IPS-15b (cell line): ENCODE results near the gene PPWD1.

Source experiments
- H3K27me3 ChIP-seq: one replicate; pipeline ENCODE4 v1.6.1; 2013; ENCODE audit warnings: low read length; ENCODE audit not compliant: control insufficient read depth, insufficient read depth
- H3K36me3 ChIP-seq: one replicate; pipeline ENCODE4 v1.6.1; 2013; ENCODE audit warnings: low read length; ENCODE audit not compliant: control insufficient read depth, insufficient read depth
- H3K4me1 ChIP-seq: one replicate; pipeline ENCODE4 v1.6.1; 2013; ENCODE audit warnings: mild to moderate bottlenecking, low read length; ENCODE audit not compliant: control insufficient read depth, insufficient read depth
- H3K4me3 ChIP-seq: one replicate; pipeline ENCODE4 v1.5.1; 2013; ENCODE audit warnings: low read depth, low read length
- H3K9ac ChIP-seq: one replicate; pipeline ENCODE4 v1.6.1; 2013; ENCODE audit warnings: low read depth, mild to moderate bottlenecking, low read length
- H3K9me3 ChIP-seq: one replicate; pipeline ENCODE4 v1.6.1; 2013; ENCODE audit warnings: mild to moderate bottlenecking, low read length; ENCODE audit not compliant: control insufficient read depth, insufficient read depth

PPWD1 gene

DNA sequence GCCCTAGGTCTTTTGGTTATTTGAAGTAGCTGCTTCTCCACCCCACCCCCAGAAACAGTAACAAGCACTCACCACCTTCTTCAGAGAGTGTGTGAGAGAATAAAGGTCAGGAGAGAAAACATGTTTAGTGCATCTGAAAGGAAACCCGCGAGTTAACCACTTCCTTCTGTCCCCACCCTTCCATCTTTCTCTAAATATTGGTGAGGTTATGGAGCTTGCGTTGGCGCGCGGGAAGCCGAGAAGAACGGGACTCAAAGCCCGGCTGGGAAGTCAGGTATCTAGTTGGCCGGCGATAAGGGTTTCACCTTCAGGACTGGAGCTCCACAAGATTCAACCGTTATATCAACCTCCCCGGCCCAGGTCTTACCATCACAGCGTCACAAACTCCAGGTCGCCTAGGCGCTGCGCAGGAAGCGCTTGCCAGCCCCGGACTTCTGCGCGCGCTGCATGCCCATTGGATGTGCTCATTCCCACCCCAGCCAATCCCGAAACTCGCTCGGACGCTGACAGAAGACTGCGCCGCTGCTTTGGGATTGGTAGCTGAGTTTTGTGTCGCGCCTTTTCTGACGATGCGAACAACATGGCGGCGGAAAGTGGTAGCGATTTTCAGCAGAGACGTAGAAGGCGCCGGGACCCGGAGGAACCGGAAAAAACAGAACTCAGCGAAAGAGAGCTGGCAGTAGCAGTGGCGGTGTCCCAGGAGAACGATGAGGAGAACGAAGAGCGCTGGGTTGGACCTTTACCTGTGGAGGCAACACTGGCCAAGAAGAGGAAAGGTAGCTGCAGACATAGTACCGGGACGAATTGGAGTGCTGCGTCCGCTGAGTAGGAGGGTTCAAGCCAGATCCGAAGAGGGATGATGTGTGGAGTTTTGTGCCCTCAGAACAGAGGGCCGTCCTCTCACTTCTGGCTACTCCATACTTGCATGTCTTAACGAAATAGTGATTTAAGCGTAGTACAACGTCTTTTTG, at the start of gene PPWD1, which contains the start of gene CENPK:
Gene PPWD1 (plus strand): TSS at position 566 of the 971 bp plus-strand sequence. CDS start 15 bp downstream, at position 581.
Gene CENPK (minus strand): TSS at position 438 of the 971 bp plus-strand sequence. CDS start 8,261 bp downstream, outside the sequence.
- H3K4me3 ChIP-seq: peak within 1 kb of the TSS; percentile 95
- no peaks in the 10 kb centered on the region for H3K9me3 ChIP-seq
- H3K4me1 ChIP-seq: no peaks in the 10 kb centered on the region
- H3K27me3 ChIP-seq: no peaks in the 10 kb centered on the region
- peak within 1 kb of the TSS; percentile 96 for H3K9ac ChIP-seq
- no peaks in the 10 kb centered on the region for H3K36me3 ChIP-seq

DNA sequence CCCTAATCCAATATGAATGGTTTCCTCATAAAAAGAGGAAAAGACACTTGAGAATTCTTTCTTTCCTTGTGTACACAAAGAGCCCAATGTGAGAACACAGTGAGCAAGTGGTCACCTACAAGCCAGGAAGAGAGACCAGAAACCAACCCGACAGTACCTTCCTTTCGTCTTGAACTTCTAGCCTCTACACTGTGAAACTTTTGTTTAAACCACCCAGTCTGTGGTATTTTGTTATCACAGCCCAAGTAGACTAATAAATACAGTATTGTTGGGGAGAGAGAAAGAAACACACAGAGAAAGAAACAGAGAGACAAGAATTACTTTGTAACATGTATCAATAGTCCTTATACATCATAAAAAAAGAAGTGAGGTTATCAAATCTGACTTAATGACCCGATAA, 37.4 kb upstream of the PPWD1 start:
- no peaks in the 10 kb centered on the region for H3K9me3 ChIP-seq
- no peaks in the 10 kb centered on the region for H3K4me1 ChIP-seq
- no peak overlapping the region for H3K4me3 ChIP-seq
- H3K36me3 ChIP-seq: no peaks in the 10 kb centered on the region
- no peaks in the 10 kb centered on the region for H3K27me3 ChIP-seq
- no peak overlapping the region for H3K9ac ChIP-seq

DNA sequence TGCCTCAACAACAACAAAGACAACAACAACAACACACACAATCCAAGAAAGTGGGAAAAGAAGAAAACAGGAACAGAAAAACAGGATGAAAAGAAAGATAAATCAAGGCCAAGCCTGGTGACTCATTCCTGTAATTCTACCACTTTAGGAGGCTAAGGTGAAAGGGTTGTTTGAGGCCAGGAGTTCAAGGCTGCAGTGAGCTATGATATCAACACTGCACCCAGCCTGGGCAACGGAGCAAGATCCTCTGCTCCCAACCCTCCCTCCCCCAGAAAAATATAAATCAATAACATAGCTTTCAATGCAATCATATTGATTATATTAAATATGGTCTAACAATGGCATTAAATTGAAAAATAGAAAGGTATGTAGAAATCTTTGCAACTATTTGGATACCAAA, 32.2 kb upstream of the PPWD1 start:
- Histone ChIP-seq H3K36me3 (no peaks in the 10 kb centered on the region), H3K4me1 (peaks cover 2% of the 10 kb centered on the region), H3K9me3 (no peaks in the 10 kb centered on the region), H3K4me3 (no peak overlapping the region), H3K9ac (no peak overlapping the region), H3K27me3 (no peaks in the 10 kb centered on the region)

DNA sequence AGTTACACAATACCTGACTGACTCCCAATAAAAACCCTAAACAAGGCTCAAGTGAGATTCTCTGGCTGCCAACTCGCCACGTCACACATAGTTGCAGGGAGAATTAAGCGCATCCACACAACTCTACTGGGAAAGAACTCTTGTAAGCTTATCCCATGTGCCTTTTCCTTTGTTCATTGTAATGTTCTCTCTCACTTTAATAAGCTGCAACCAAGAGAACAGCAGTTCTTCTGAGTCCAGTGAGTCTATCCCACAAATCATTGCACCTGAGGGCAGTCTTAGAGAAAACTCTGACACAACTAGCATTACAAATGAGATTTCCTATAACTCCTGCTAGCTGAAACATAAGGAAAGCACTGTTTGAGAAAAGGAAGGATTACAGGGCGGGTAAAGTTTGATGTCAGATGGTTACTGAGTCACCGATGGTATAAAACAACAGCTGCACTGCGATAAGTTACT, 27.5 kb upstream of the PPWD1 start:
- Histone ChIP-seq H3K4me1 (peaks cover 2% of the 10 kb centered on the region), H3K27me3 (no peaks in the 10 kb centered on the region), H3K4me3 (no peak overlapping the region), H3K9ac (no peak overlapping the region), H3K9me3 (no peaks in the 10 kb centered on the region), H3K36me3 (no peaks in the 10 kb centered on the region)

DNA sequence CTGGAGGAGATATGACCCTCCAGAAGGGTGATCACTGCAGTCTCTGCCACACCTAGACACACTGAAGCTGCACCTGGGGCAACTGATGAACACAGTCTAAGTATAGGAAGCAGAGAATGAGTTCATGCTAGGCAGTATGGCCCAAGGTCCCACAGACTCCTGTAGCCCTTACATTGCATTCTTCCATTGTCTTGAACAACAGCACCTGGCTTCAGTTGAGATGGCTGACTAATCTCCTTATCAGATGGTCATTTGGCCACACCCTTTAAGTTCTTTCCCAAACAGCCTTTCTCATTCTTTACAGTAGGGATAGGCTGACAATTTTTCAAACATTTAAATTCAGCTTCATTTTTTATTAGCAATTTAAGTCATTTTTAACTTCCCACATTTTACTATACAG, 23.3 kb upstream of the PPWD1 start:
- Histone ChIP-seq H3K9ac (no peak overlapping the region), H3K4me3 (no peak overlapping the region), H3K9me3 (no peaks in the 10 kb centered on the region), H3K27me3 (no peaks in the 10 kb centered on the region), H3K36me3 (peaks cover 2% of the 10 kb centered on the region), H3K4me1 (peaks cover 2% of the 10 kb centered on the region)

DNA sequence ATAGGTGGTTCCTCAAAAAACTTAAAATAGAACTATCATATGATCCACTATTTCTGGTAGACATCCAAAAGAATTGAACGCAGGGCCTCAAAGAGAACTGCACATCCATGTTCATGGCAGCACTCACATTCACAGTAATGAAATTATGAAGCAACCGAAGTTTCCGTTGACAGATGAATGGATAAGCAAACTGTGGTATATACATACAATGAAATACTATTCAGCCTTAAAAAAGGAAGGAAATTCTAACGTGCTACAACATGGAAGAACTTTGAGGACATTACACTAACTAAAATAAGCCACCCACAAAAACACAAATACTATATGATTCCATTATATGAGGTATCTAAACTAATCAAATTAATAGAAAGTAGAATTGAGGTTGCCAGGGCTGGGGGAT, 18.6 kb upstream of the PPWD1 start:
- H3K9ac ChIP-seq: no peak overlapping the region
- H3K36me3 ChIP-seq: peaks cover 8% of the 10 kb centered on the region
- H3K4me1 ChIP-seq: no peaks in the 10 kb centered on the region
- H3K4me3 ChIP-seq: no peak overlapping the region
- H3K9me3 ChIP-seq: no peaks in the 10 kb centered on the region
- H3K27me3 ChIP-seq: no peaks in the 10 kb centered on the region

DNA sequence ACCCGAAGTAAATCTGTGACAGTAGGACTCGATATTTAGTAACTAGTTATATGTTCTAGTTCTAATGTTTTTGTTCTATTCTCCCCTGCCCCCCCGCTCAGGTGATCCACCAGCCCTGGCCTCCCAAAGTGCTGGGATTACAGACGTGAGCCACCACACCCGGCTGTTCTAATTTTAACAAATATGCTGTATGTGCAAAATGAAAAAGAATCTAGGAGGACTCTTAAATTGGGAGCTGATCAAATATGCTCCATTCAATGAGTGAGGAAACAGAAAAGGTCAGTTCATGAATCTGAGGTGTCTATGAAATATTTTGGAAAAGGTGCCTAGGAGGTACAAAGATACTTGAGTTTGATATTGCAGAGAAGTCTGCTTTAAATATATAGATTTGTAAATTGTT, 17.0 kb upstream of the PPWD1 start:
- H3K36me3 ChIP-seq: peaks cover 13% of the 10 kb centered on the region
- H3K9ac ChIP-seq: no peak overlapping the region

DNA sequence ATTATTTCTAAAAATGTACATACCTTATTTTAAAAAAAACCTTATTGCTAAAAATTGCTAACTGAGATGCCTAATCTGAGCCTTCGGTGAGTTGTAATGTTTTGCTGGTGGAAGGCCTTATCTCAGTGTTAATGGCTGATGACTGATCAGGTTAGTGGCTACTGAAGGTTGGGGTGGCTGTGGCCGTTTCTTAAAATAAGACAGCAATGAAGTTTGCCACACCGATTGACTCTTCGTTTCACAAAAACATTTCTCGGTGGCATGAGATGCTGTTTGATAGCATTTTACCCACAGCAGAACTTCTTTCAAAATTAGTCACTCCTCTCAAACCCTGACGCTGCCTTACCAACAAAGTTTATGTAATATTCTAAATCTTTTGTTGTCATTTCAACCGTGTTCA, 14.8 kb upstream of the PPWD1 start:
- Histone ChIP-seq H3K4me1 (no peaks in the 10 kb centered on the region), H3K4me3 (no peak overlapping the region), H3K36me3 (peaks cover 12% of the 10 kb centered on the region)

More for the DNA sequence above, 17.0 kb upstream of the PPWD1 start:
- Histone ChIP-seq H3K4me3 (no peak overlapping the region), H3K4me1 (no peaks in the 10 kb centered on the region), H3K27me3 (no peaks in the 10 kb centered on the region), H3K9me3 (no peaks in the 10 kb centered on the region)

DNA sequence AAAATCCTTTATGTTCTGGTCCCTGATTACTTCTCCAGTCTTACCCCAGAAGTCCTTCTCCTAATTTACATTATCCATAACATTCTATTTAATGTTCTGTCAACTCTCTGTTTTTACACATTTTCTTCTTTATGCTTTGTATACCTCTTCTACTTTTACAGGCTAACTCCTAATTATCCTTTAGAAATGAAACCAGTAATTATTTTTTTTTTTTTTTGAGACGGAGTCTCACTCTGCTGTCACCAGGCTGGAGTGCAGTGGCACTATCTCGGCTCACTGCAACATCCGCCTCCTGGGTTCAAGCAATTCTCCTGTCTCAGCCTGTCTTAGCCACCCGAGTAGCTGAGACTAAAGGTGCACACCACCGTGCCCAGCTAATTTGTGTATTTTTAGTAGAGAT, 9.2 kb upstream of the PPWD1 start:
- Histone ChIP-seq H3K27me3 (no peaks in the 10 kb centered on the region), H3K9ac (no peak overlapping the region), H3K9me3 (no peaks in the 10 kb centered on the region), H3K4me1 (no peaks in the 10 kb centered on the region), H3K4me3 (no peak overlapping the region), H3K36me3 (peaks cover 11% of the 10 kb centered on the region)

More for the DNA sequence above, 14.8 kb upstream of the PPWD1 start:
- no peaks in the 10 kb centered on the region for H3K9me3 ChIP-seq
- no peak overlapping the region for H3K9ac ChIP-seq
- no peaks in the 10 kb centered on the region for H3K27me3 ChIP-seq

DNA sequence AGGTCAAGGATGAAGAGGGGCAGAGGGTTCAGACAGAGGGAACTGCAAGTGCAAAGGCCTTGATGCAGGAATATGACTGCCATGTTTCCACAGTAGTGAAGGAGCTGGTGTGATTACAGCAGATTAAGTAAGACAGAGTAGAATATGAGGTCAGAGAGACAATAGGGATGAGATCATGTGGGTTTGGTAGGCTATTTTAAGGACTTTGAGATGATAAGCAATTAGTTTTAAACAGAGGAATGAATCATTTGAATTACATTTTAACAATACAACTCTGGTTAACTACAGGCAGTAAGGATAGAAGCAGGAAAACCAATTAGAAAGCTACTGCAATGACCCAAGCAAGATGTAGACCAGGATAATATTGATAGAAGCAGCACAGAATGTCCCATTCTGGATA, 7.8 kb upstream of the PPWD1 start:
- no peaks in the 10 kb centered on the region for H3K27me3 ChIP-seq
- H3K4me3 ChIP-seq: no peak overlapping the region
- no peaks in the 10 kb centered on the region for H3K9me3 ChIP-seq
- no peaks in the 10 kb centered on the region for H3K4me1 ChIP-seq
- peaks cover 5% of the 10 kb centered on the region for H3K36me3 ChIP-seq
- H3K9ac ChIP-seq: no peak overlapping the region

DNA sequence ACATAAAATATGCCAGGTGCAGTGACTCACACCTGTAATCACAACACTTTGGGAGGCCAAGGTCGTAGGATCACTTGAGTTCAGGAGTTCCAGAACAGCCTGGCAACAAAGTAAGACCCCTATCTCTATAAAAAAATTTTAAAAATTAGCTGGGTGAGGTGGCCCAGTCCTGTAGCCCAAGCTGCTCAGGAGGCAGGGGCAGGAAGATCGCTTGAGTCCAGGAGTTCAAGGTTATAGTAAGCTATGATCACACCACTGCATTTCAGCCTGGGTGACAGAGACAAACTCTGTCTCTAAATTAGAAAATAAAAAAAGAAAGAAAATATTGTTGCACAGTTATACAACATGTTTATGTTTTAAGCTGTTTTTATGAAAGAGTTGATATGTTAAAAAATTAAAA, 6.9 kb upstream of the PPWD1 start:
- Histone ChIP-seq H3K4me1 (no peaks in the 10 kb centered on the region), H3K9me3 (no peaks in the 10 kb centered on the region), H3K27me3 (no peaks in the 10 kb centered on the region), H3K4me3 (no peak overlapping the region), H3K36me3 (peaks cover 1% of the 10 kb centered on the region), H3K9ac (no peak overlapping the region)

DNA sequence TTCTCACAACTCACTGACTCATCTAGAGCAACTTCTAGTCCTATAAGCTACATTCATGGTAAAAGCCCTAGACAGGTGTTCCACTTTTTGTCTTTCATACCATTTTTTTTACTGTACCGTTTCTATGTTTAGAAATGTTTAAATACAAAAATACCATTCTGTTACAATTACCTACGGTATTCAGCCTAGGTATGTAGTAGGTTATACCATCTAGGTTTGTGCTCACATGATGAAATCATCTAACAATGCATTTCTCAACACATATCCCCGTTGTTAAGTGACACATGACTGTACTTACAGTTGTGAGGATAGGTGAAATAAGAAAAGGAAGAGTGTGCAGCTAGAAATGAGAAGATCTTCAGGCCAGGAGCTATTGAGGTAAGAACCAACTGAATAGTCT, 6.4 kb upstream of the PPWD1 start:
- Histone ChIP-seq H3K9ac (no peak overlapping the region), H3K9me3 (no peaks in the 10 kb centered on the region), H3K4me1 (no peaks in the 10 kb centered on the region), H3K36me3 (no peaks in the 10 kb centered on the region), H3K4me3 (no peak overlapping the region), H3K27me3 (no peaks in the 10 kb centered on the region)
